HCT116 (cell line): Measurements from ENCODE around the gene MTG1. TPM values are rescaled to one million over a fixed set of nuclear protein-coding genes. Genes with fewer than 3 reads are reported as not detected.

ENCODE experiments used
- ATAC-seq: fragments of 200-7000 bp; cut with Tn5 transposase; 2 replicates; pipeline ENCODE4 v1.9.1; 2020; ENCODE audit warnings: mild to moderate bottlenecking, moderate library complexity
- BruUV-seq: library from RNA; stranded (reverse); fragments of 400-500 nt; replicated peaks from 2 replicates; lab custom pipeline; 2021; lab: Mats Ljungman, UMichigan
- CTCF ChIA-PET: fragments of 300-600 bp; sonication (Branson Sonifier 250); formaldehyde crosslinking; loops from one replicate; lab custom pipeline; 2021; ENCODE audit warnings: antibody characterized with exemption; lab: Charles Lee
- POLR2A ChIA-PET: fragments of 300-600, 350-600 bp; sonication (Branson Sonifier 250); formaldehyde crosslinking; loops from one replicate; lab custom pipeline; 2021; ENCODE audit warnings: antibody characterized with exemption; lab: Charles Lee
- RAD21 ChIA-PET, 2 experiments: fragments of 300-600 bp; sonication (Branson Sonifier 250); formaldehyde crosslinking; loops; one replicate each; lab custom pipeline; 2023; ENCODE audit warnings: low total read pairs in 2 of 2; ENCODE audit not compliant: uncharacterized antibody in 2 of 2, unreplicated experiment in 2 of 2, low non-redundant PET in 1 of 2; lab: Charles Lee
- DNase-seq: peaks from one replicate; pipeline ENCODE4 v3.0.0-alpha.2; 2010; ENCODE audit warnings: low read depth, low spot score
- H2AFZ ChIP-seq: fragments of 200-600 bp; shearing (Covaris generic), sonication (generic); 2 replicates; pipeline ENCODE4 v1.6.1; 2017; ENCODE audit warnings: low read depth, mixed run types, mixed read lengths, antibody characterized with exemption, low read length; ENCODE audit not compliant: poor library complexity, severe bottlenecking
- H3K27ac ChIP-seq: 2 replicates; pipeline ENCODE4 v1.5.1; 2012; ENCODE audit warnings: low read depth, low read length
- H3K27me3 ChIP-seq: fragments of 200-600 bp; sonication (generic); 2 replicates; pipeline ENCODE4 v1.6.1; 2016; ENCODE audit warnings: mixed run types, low read length, mixed read lengths; ENCODE audit not compliant: insufficient read depth
- H3K36me3 ChIP-seq, 2 experiments: fragments of 200-500 bp in 1 of 2; fragments of 200-600 bp in 1 of 2; sonication (Bioruptor generic) in 1 of 2; sonication (generic) in 1 of 2; 2 replicates each; pipeline versions ENCODE4 v1.5.1 to v1.6.1; 2014 to 2016; ENCODE audit warnings: low read length in 2 of 2, inconsistent platforms in 1 of 2, mixed read lengths in 1 of 2, mixed run types in 1 of 2; ENCODE audit not compliant: insufficient read depth in 2 of 2, control insufficient read depth in 1 of 2
- H3K4me1 ChIP-seq, 2 experiments: fragments of 200-600 bp in 1 of 2; sonication (generic) in 1 of 2; 2 replicates each; pipeline versions ENCODE4 v1.5.1 to v1.6.1; 2012 to 2017; ENCODE audit warnings: low read length in 2 of 2, inconsistent platforms in 1 of 2, mild to moderate bottlenecking in 1 of 2, mixed read lengths in 1 of 2, mixed run types in 1 of 2, moderate library complexity in 1 of 2; ENCODE audit not compliant: insufficient read depth in 2 of 2, control insufficient read depth in 1 of 2
- H3K4me2 ChIP-seq: fragments of 200-600 bp; sonication (generic); 2 replicates; pipeline ENCODE4 v1.6.1; 2017; ENCODE audit warnings: mixed run types, low read length, mixed read lengths
- H3K4me3 ChIP-seq, 2 experiments: fragments of 200-600 bp in 1 of 2; sonication (generic) in 1 of 2; replicated peaks in 1 of 2; 2 replicates each; pipeline ENCODE4 v1.5.1; 2011 to 2016; ENCODE audit warnings: low read length in 2 of 2, control low read depth in 1 of 2, low read depth in 1 of 2, mild to moderate bottlenecking in 1 of 2, mixed read lengths in 1 of 2, mixed run types in 1 of 2
- H3K79me2 ChIP-seq: fragments of 200-600 bp; sonication (generic); 2 replicates; pipeline ENCODE4 v1.6.1; 2017; ENCODE audit warnings: mild to moderate bottlenecking, mixed run types, low read length, moderate library complexity, mixed read lengths; ENCODE audit not compliant: insufficient read depth
- H3K9ac ChIP-seq: fragments of 200-600 bp; sonication (generic); 2 replicates; pipeline ENCODE4 v1.6.1; 2016; ENCODE audit warnings: low read length, mixed read lengths
- H3K9me2 ChIP-seq: fragments of 200-600 bp; sonication (generic), shearing (Covaris generic); 2 replicates; pipeline ENCODE4 v1.6.1; 2017; ENCODE audit warnings: mixed run types, mild to moderate bottlenecking, moderate library complexity; ENCODE audit not compliant: insufficient read depth
- H3K9me3 ChIP-seq, 2 experiments: fragments of 200-500 bp in 1 of 2; fragments of 200-600 bp in 1 of 2; sonication (Bioruptor generic) in 1 of 2; sonication (generic) in 1 of 2; 2 replicates each; pipeline ENCODE4 v1.6.1; 2014 to 2017; ENCODE audit warnings: low read length in 2 of 2, mixed read lengths in 2 of 2, inconsistent platforms in 1 of 2, low read depth in 1 of 2, mild to moderate bottlenecking in 1 of 2, mixed run types in 1 of 2, moderate library complexity in 1 of 2; ENCODE audit not compliant: control insufficient read depth in 1 of 2, insufficient read depth in 1 of 2
- H4K20me1 ChIP-seq: fragments of 200-600 bp; sonication (generic), shearing (Covaris generic); 2 replicates; pipeline ENCODE4 v1.6.1; 2017; ENCODE audit warnings: mixed run types, mild to moderate bottlenecking, moderate library complexity; ENCODE audit not compliant: insufficient read depth
- CBX3 ChIP-seq: IDR thresholded peaks from 2 replicates; pipeline ENCODE4 v1.6.1; 2012; ENCODE audit warnings: low read depth
- EGR1 ChIP-seq: IDR thresholded peaks from 2 replicates; pipeline ENCODE4 v1.6.1; 2012; ENCODE audit warnings: low read depth
- EZH2 ChIP-seq: fragments of 200-600 bp; sonication (generic); IDR thresholded peaks from 2 replicates; pipeline ENCODE4 v1.6.1; 2017; ENCODE audit warnings: antibody characterized with exemption, mixed run types
- FOSL1 ChIP-seq: IDR thresholded peaks from 2 replicates; pipeline ENCODE4 v1.6.1; 2012; ENCODE audit warnings: low read depth
- POLR2A ChIP-seq: IDR thresholded peaks from 2 replicates; pipeline ENCODE4 v1.7.0; 2011; ENCODE audit warnings: borderline replicate concordance; ENCODE audit not compliant: insufficient read depth, insufficient read length; ENCODE audit errors: extremely low read depth
- POLR2AphosphoS5 ChIP-seq: IDR thresholded peaks from 2 replicates; pipeline ENCODE4 v1.6.1; 2011; ENCODE audit warnings: mild to moderate bottlenecking, low read depth, low read length, moderate library complexity
- SIN3A ChIP-seq: IDR thresholded peaks from 2 replicates; pipeline ENCODE4 v1.6.1; 2012; ENCODE audit warnings: low read depth
- SP1 ChIP-seq: IDR thresholded peaks from 2 replicates; pipeline ENCODE4 v1.6.1; 2012; ENCODE audit warnings: low read depth
- TCF7L2 ChIP-seq: IDR thresholded peaks from 2 replicates; pipeline ENCODE4 v1.7.0; 2011; ENCODE audit warnings: borderline replicate concordance, inconsistent platforms; ENCODE audit not compliant: insufficient read depth, insufficient read length; ENCODE audit errors: extremely low read depth
- YY1 ChIP-seq: IDR thresholded peaks from 2 replicates; pipeline ENCODE4 v1.6.1; 2011; ENCODE audit warnings: low read length, low read depth, moderate library complexity, mild to moderate bottlenecking; ENCODE audit not compliant: insufficient replicate concordance; ENCODE audit errors: extremely low read depth
- ZNF274 ChIP-seq: fragments of 200-500 bp; sonication (Bioruptor generic); IDR thresholded peaks from 2 replicates; pipeline ENCODE4 v1.6.1; 2014; ENCODE audit warnings: mild to moderate bottlenecking, low read depth, low read length, inconsistent platforms
- intact Hi-C: fragments of 100-400 bp; cut with micrococcal nuclease; formaldehyde crosslinking; loops from 2 replicates; pipeline ENCODE4 v1.10.0; 2022
- total RNA-seq: library from RNA; stranded (reverse); gene quantifications from one replicate; pipeline ENCODE4 v1.2.1, GENCODE V29; 2021; ENCODE audit not compliant: unreplicated experiment
- TF ChIP-seq, protein P1 (sequence below): IDR thresholded peaks from 2 replicates; pipeline ENCODE4 v1.6.1; 2012
- TF ChIP-seq, protein P2 (sequence below): IDR thresholded peaks from 2 replicates; pipeline ENCODE4 v1.6.1; 2012; ENCODE audit warnings: low read depth
- TF ChIP-seq, protein P3 (sequence below), 3 experiments: fragments of 200-600 bp in 1 of 3; sonication (generic) in 1 of 3; IDR thresholded peaks in 2 of 3; conservative IDR thresholded peaks in 1 of 3; 2 replicates each; pipeline ENCODE4 v1.5.1; 2012 to 2017; ENCODE audit warnings: low read depth in 2 of 3, low read length in 2 of 3, antibody characterized with exemption in 1 of 3, borderline replicate concordance in 1 of 3, control low read depth in 1 of 3, mild to moderate bottlenecking in 1 of 3, mixed read lengths in 1 of 3, mixed run types in 1 of 3, moderate library complexity in 1 of 3; ENCODE audit not compliant: insufficient read depth in 1 of 3
- TF ChIP-seq, protein P4 (sequence below): IDR thresholded peaks from 2 replicates; pipeline ENCODE4 v1.6.1; 2012

Gene MTG1
- total RNA-seq, 1 experiment from 2014 or later = 23.1 TPM

DNA sequence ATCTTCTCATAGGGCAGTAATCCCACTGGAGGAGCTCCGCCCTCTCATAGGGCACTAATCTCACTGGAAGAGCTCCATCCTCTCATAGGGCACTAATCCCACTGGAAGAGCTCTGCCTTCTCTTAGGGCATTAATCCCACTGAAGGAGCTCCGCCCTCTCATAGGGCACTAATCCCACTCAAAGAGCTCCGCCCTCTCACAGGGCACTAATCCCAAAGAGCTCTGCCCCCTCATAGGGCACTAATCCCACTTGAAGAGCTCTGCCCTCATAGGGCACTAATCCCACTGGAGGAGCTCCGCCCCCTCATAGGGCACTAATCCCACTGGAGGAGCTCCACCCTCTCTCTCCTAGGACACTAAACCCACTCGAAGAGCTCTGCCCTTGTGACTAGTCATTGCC lies 32.7 kb upstream of the MTG1 start:
- no peaks in the 10 kb centered on the region for H4K20me1 ChIP-seq
- peaks cover 6% of the 10 kb centered on the region; the same call in 1 of the 2 replicates for H3K79me2 ChIP-seq
- no peak overlapping the region for H3K4me2 ChIP-seq
- no peaks in the 10 kb centered on the region for H3K9me3 ChIP-seq
- ChIA-PET POLR2A (no interaction called here), CTCF (no interaction called here), RAD21 (interaction anchor here in 1 of 2 experiments (0.7 kb wide), 1 partner anchor 12 kb away, joined by 3 read pairs; no protein-coding TSS in a partner anchor)
- H3K4me1 ChIP-seq = peaks cover 3 to 5% of the 10 kb centered on the region in 2 experiments; a peak in 2 of 4 replicates
- H3K36me3 ChIP-seq = no peaks in the 10 kb centered on the region; a peak in 2 of 4 replicates
- H3K9ac ChIP-seq = no peak overlapping the region
- ATAC-seq (no peak), DNase-seq (no peak)
- no peaks in the 10 kb centered on the region for H3K27me3 ChIP-seq
- TF ChIP-seq, protein P1, sequence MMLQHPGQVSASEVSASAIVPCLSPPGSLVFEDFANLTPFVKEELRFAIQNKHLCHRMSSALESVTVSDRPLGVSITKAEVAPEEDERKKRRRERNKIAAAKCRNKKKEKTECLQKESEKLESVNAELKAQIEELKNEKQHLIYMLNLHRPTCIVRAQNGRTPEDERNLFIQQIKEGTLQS = no peak
- TF ChIP-seq EZH2 (no peak), EGR1 (no peak), TCF7L2 (no peak), YY1 (no peak), FOSL1 (no peak), CBX3 (no peak), ZNF274 (no peak), SIN3A (no peak), POLR2AphosphoS5 (no peak), SP1 (no peak), POLR2A (no peak)
- TF ChIP-seq, protein P2, sequence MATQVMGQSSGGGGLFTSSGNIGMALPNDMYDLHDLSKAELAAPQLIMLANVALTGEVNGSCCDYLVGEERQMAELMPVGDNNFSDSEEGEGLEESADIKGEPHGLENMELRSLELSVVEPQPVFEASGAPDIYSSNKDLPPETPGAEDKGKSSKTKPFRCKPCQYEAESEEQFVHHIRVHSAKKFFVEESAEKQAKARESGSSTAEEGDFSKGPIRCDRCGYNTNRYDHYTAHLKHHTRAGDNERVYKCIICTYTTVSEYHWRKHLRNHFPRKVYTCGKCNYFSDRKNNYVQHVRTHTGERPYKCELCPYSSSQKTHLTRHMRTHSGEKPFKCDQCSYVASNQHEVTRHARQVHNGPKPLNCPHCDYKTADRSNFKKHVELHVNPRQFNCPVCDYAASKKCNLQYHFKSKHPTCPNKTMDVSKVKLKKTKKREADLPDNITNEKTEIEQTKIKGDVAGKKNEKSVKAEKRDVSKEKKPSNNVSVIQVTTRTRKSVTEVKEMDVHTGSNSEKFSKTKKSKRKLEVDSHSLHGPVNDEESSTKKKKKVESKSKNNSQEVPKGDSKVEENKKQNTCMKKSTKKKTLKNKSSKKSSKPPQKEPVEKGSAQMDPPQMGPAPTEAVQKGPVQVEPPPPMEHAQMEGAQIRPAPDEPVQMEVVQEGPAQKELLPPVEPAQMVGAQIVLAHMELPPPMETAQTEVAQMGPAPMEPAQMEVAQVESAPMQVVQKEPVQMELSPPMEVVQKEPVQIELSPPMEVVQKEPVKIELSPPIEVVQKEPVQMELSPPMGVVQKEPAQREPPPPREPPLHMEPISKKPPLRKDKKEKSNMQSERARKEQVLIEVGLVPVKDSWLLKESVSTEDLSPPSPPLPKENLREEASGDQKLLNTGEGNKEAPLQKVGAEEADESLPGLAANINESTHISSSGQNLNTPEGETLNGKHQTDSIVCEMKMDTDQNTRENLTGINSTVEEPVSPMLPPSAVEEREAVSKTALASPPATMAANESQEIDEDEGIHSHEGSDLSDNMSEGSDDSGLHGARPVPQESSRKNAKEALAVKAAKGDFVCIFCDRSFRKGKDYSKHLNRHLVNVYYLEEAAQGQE = no peak
- TF ChIP-seq, protein P3, sequence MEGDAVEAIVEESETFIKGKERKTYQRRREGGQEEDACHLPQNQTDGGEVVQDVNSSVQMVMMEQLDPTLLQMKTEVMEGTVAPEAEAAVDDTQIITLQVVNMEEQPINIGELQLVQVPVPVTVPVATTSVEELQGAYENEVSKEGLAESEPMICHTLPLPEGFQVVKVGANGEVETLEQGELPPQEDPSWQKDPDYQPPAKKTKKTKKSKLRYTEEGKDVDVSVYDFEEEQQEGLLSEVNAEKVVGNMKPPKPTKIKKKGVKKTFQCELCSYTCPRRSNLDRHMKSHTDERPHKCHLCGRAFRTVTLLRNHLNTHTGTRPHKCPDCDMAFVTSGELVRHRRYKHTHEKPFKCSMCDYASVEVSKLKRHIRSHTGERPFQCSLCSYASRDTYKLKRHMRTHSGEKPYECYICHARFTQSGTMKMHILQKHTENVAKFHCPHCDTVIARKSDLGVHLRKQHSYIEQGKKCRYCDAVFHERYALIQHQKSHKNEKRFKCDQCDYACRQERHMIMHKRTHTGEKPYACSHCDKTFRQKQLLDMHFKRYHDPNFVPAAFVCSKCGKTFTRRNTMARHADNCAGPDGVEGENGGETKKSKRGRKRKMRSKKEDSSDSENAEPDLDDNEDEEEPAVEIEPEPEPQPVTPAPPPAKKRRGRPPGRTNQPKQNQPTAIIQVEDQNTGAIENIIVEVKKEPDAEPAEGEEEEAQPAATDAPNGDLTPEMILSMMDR (IDR thresholded peaks at IDR 0.05 in 2 of 3, conservative IDR thresholded peaks at IDR 0.05 in 1 of 3; ENCODE audit: borderline replicate concordance in 1 of 3, insufficient read depth in 1 of 3, low read depth in 2 of 3, low read length in 2 of 3) = no peak
- TF ChIP-seq, protein P4, sequence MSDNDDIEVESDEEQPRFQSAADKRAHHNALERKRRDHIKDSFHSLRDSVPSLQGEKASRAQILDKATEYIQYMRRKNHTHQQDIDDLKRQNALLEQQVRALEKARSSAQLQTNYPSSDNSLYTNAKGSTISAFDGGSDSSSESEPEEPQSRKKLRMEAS = no peak
- no peaks in the 10 kb centered on the region for H3K9me2 ChIP-seq
- BruUV-seq = no TSS peak
- H2AFZ ChIP-seq = no peak overlapping the region
- intact Hi-C loops = no loop called here
- H3K27ac ChIP-seq = no peak overlapping the region
- no peak overlapping the region for H3K4me3 ChIP-seq
